Measurements from ENCODE around the gene PAQR4.

The PAQR4 gene

GRCh38 chr16:2946649-2947048, 22.5 kb upstream of the PAQR4 start:
- no peak for DNase-seq

- DNase-seq, result no peak
Measured at GRCh38 chr16:2948807-2949704, 20.1 kb upstream of the PAQR4 start.

- DNase-seq, result no peak
Measured at GRCh38 chr16:2949705-2950352, 19.3 kb upstream of the PAQR4 start.

- DNase-seq, result no peak
Measured at GRCh38 chr16:2950353-2950724, 18.8 kb upstream of the PAQR4 start.

- no peak for DNase-seq
Measured at GRCh38 chr16:2950773-2951172, 18.4 kb upstream of the PAQR4 start.

GRCh38 chr16:2952679-2953078, 16.5 kb upstream of the PAQR4 start:
- DNase-seq, result no peak

GRCh38 chr16:2953706-2954627, 15.2 kb upstream of the PAQR4 start:
- no peak for DNase-seq

GRCh38 chr16:2954656-2955381, 14.3 kb upstream of the PAQR4 start:
- DNase-seq, result no peak

GRCh38 chr16:2955438-2955778, 13.7 kb upstream of the PAQR4 start:
- no peak for DNase-seq

GRCh38 chr16:2955779-2956578, 13.2 kb upstream of the PAQR4 start:
- DNase-seq, result no peak

- no peak for DNase-seq
Measured at GRCh38 chr16:2956579-2956956, 12.6 kb upstream of the PAQR4 start.

GRCh38 chr16:2959206-2959605, 9.9 kb upstream of the PAQR4 start:
- DNase-seq, result no peak

GRCh38 chr16:2960183-2961010, 8.8 kb upstream of the PAQR4 start:
- no peak for DNase-seq

GRCh38 chr16:2962334-2963073, 6.6 kb upstream of the PAQR4 start:
- no peak for DNase-seq

GRCh38 chr16:2963074-2963722, 6.0 kb upstream of the PAQR4 start:
- no peak for DNase-seq

GRCh38 chr16:2963723-2964474, 5.2 kb upstream of the PAQR4 start, which contains the start of gene KREMEN2:
KREMEN2 (plus strand) TSS chr16:2964275; CDS start chr16:2964521, 246 bp downstream.
- no peak for DNase-seq

GRCh38 chr16:2964475-2965336, 4.4 kb upstream of the PAQR4 start:
- DNase-seq, result peak; percentile 8

Measured in kidney glomerular epithelial cell (primary cell).